Fibroblast of villous mesenchyme (primary cell): ENCODE data around the gene PSORS1C1. TPM values are rescaled to one million over a fixed set of nuclear protein-coding genes. Genes with fewer than 3 reads are reported as not detected.

Source experiments
- DNase-seq: peaks from one replicate; pipeline ENCODE4 v3.0.0-alpha.2; 2010; ENCODE audit warnings: low read depth
- H3K4me3 ChIP-seq: 2 replicates; pipeline ENCODE4 v1.5.1; 2011; ENCODE audit warnings: low read depth, mild to moderate bottlenecking, low read length
- CTCF ChIP-seq: IDR thresholded peaks from 2 replicates; pipeline ENCODE4 v1.5.1; 2012; ENCODE audit warnings: low read depth, mild to moderate bottlenecking, low read length; ENCODE audit not compliant: insufficient read depth
- total RNA-seq: library from RNA; depleted of rRNA; stranded (reverse); fragments of >200 nt; gene quantifications from 2 replicates; pipeline ENCODE4 v1.2.3, GENCODE V29; 2012

Gene PSORS1C1
- total RNA-seq, 1 donor, result 3.0 TPM

GRCh38 chr6:31144296-31144969 lies 29.8 kb downstream of the PSORS1C1 start:
- no peak overlapping the region for H3K4me3 ChIP-seq
- DNase-seq, result no peak
- TF ChIP-seq CTCF, result no peak

GRCh38 chr6:31144970-31145340 lies 30.4 kb downstream of the PSORS1C1 start:
- TF ChIP-seq CTCF, result no peak
- DNase-seq, result no peak
- H3K4me3 ChIP-seq, result no peak overlapping the region

GRCh38 chr6:31145386-31145785 lies 30.8 kb downstream of the PSORS1C1 start:
- no peak for DNase-seq
- no peak overlapping the region for H3K4me3 ChIP-seq
- no peak for TF ChIP-seq CTCF

GRCh38 chr6:31149827-31150447 lies 35.3 kb downstream of the PSORS1C1 start:
- no peak overlapping the region for H3K4me3 ChIP-seq
- TF ChIP-seq CTCF, result no peak
- no peak for DNase-seq

- no peak overlapping the region for H3K4me3 ChIP-seq
- TF ChIP-seq CTCF, result no peak
- no peak for DNase-seq
Measured at GRCh38 chr6:31152781-31153180, 38.2 kb downstream of the PSORS1C1 start.

- no peak overlapping the region for H3K4me3 ChIP-seq
- TF ChIP-seq CTCF, result no peak
- no peak for DNase-seq
Measured at GRCh38 chr6:31154436-31154835, 39.8 kb downstream of the PSORS1C1 start.

- DNase-seq, result no peak
- no peak for TF ChIP-seq CTCF
Measured at GRCh38 chr6:31156641-31157040, 42.0 kb downstream of the PSORS1C1 start.

More at GRCh38 chr6:31156641-31157040, 42.0 kb downstream of the PSORS1C1 start:
- no peak overlapping the region for H3K4me3 ChIP-seq
